AG10803 (cell line): ENCODE measurements around the gene GAGE13.
"Not testable (repeated sequence)": the region's sequence is repeated elsewhere in the genome, so short reads cannot be mapped to it uniquely, and the experiment has no call there.

Experiments
- DNase-seq: peaks from one replicate; pipeline ENCODE4 v3.0.0; 2010; ENCODE audit warnings: low read depth
- H3K4me3 ChIP-seq: 2 replicates; pipeline ENCODE4 v1.5.1; 2011; ENCODE audit warnings: mild to moderate bottlenecking, low read length, control low read depth
- CTCF ChIP-seq: conservative IDR thresholded peaks from 2 replicates; pipeline ENCODE4 v1.5.1; 2011; ENCODE audit warnings: mild to moderate bottlenecking, low read length, control low read depth, inconsistent platforms

The GAGE13 gene

GRCh38 chrX:49291615-49292337 lies 39.6 kb upstream of the GAGE13 start:
- TF ChIP-seq CTCF: peak; percentile 64
- peak; percentile 47 for DNase-seq
- no peak overlapping the region for H3K4me3 ChIP-seq

- no peak overlapping the region for H3K4me3 ChIP-seq
- no peak for DNase-seq
- no peak for TF ChIP-seq CTCF
Observed at GRCh38 chrX:49292400-49293362, 38.7 kb upstream of the GAGE13 start.

- DNase-seq, H3K4me3 ChIP-seq: not testable (repeated sequence)
Observed at GRCh38 chrX:49299293-49299692, 32.1 kb upstream of the GAGE13 start.

DNA sequence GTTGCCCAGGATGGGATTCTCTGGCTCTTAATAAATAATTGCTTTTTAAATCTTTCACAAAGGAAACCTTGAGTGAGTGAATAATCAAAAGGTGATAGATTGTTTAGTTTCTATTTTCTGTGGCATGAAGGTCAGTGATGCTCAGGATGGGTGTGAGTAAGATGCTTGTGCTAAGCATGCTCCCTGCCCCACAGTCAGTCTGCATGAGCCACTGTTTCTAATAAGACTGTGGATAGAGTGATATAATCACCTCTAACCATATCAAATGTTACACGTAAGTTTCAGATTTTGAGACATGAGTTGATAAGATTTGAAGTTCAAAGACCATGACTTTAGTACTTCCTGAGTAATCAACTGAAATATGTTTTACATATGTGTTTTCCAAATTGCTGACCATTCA lies 30.7 kb upstream of the GAGE13 start:
- no peak for DNase-seq
- TF ChIP-seq CTCF: no peak
- no peak overlapping the region for H3K4me3 ChIP-seq

- DNase-seq: no peak
- TF ChIP-seq CTCF: no peak
- H3K4me3 ChIP-seq: no peak within 1 kb of the TSS
Observed at GRCh38 chrX:49303346-49303745, 28.0 kb upstream of the GAGE13 start, which contains the start of gene GAGE10. TSS of gene GAGE10 (plus strand) at chrX:49303646. CDS start at chrX:49304860, 1,214 bp downstream.

- not testable (repeated sequence) for H3K4me3 ChIP-seq, DNase-seq
Observed at GRCh38 chrX:49307775-49308174, 23.6 kb upstream of the GAGE13 start.

- peak; percentile 12 for DNase-seq
- H3K4me3 ChIP-seq: peak overlapping the region; percentile 52
- no peak for TF ChIP-seq CTCF
Observed at GRCh38 chrX:49308604-49309269, 22.6 kb upstream of the GAGE13 start.
